GM18526 (cell line): Measurements from ENCODE around the gene TNFAIP3.

Experiments used
- POLR2A ChIP-seq: IDR thresholded peaks from 3 replicates; pipeline ENCODE4 v1.6.1; 2011; ENCODE audit not compliant: insufficient read length; ENCODE audit errors: extremely low read depth

Gene TNFAIP3

DNA sequence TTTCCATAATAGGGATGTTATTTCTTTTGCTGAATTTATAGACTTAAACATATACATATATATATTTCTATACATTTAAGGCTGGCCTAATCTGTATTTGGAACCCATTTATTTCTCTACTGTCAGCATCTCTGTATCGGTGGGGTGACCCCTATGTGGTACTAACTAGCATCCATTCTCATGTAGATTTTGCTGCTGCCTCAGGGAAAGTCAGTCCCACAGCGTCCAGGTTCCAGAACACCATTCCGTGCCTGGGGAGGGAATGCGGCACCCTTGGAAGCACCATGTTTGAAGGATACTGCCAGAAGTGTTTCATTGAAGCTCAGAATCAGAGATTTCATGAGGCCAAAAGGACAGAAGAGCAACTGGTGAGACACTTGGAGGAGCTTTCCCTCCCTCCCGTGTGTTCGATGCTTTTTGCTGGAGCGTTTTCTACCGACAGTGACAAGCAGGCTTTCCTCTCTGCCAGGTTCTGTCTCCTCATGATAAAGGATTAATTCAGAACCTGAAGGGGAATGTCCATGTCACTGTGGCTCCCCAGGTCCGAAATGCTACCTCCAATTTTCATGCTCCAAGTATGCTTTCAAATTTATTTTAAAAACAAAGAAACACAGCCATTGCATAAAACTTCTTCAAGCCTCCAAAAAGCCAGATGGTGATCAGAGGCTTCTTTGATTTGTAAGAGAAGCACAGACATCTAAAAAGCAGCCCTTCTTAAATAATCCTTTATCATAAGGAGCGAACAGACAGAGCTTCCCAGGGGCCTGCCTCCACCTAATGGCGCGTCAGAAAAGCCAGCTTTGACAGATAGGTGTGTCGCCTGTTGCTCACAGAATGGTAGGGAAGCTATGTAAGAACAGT lies 13.1 kb downstream of the TNFAIP3 start:
- no peak for TF ChIP-seq POLR2A

- TF ChIP-seq POLR2A = no peak
Observed at GRCh38 chr6:137880746-137881521, 13.9 kb downstream of the TNFAIP3 start.

GRCh38 chr6:137881522-137881886 lies 14.4 kb downstream of the TNFAIP3 start:
- TF ChIP-seq POLR2A = no peak

DNA sequence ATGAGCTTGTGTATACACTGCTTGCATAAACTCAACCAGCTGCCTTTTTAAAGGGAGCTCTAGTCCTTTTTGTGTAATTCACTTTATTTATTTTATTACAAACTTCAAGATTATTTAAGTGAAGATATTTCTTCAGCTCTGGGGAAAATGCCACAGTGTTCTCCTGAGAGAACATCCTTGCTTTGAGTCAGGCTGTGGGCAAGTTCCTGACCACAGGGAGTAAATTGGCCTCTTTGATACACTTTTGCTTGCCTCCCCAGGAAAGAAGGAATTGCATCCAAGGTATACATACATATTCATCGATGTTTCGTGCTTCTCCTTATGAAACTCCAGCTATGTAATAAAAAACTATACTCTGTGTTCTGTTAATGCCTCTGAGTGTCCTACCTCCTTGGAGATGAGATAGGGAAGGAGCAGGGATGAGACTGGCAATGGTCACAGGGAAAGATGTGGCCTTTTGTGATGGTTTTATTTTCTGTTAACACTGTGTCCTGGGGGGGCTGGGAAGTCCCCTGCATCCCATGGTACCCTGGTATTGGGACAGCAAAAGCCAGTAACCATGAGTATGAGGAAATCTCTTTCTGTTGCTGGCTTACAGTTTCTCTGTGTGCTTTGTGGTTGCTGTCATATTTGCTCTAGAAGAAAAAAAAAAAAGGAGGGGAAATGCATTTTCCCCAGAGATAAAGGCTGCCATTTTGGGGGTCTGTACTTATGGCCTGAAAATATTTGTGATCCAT lies 15.3 kb downstream of the TNFAIP3 start:
- TF ChIP-seq POLR2A = peak; percentile 12

DNA sequence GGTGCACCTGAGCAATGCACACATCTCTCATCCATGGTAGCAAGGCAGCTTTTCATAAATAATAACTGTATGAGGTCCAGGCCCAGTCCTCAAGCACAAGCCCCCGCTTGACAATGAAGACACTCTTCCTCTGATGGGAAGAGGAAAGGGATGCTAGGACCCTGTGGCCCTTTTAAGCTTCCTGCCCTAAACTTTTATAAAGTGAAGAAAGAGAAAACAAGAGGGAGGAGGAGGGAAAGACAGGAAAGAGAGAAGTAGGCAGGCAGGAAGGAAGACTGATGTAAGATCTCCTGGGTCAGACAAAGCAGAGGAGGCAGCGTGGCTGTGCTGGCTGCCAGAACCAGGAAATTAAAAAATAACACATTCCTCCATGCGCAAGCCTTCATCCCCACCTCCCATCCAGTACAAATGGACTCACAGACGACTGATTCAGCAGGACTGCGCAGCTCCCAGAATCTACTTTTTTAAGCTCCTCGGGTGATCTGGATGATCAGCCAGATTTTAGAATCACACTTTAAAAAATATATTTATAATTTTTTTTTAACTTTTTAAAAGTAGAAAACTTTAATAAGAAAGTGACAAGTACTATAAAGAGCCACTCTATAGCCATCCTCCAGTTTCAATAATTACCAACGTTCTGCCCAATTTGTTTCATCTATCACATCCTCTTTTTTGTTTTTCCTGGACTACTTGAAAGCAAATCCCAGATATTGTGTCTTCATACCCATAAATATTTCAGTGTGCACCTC lies 16.5 kb downstream of the TNFAIP3 start:
- peak; percentile 23 for TF ChIP-seq POLR2A

GRCh38 chr6:137884149-137884909 lies 17.3 kb downstream of the TNFAIP3 start:
- TF ChIP-seq POLR2A = no peak

DNA sequence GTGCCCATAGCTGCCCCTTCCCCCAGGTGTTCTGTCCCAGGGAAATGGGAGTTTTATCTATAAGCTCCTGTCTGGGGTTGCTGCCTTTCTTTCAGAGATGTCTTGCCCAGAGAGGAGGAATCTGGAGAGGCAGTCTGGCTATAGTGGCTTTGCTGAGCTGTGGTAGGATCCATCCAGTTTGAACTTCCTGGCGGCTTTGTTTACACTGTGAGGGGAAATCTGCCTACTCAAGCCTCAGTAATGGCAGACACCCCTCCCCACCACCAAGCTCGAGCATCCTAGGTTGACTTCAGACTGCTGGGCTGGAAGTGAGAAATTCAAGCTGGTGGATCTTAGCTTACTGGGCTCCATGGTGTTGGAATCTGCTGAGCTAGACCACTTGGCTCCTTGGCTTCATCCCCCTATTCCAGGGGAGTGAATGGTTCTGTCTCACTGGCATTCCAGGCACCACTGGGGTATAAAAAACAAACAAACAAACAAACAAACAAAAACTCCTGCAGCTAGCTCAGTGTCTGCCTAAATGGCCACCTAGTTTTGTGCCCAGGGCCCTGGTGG lies 24.0 kb downstream of the TNFAIP3 start:
- no peak for TF ChIP-seq POLR2A

DNA sequence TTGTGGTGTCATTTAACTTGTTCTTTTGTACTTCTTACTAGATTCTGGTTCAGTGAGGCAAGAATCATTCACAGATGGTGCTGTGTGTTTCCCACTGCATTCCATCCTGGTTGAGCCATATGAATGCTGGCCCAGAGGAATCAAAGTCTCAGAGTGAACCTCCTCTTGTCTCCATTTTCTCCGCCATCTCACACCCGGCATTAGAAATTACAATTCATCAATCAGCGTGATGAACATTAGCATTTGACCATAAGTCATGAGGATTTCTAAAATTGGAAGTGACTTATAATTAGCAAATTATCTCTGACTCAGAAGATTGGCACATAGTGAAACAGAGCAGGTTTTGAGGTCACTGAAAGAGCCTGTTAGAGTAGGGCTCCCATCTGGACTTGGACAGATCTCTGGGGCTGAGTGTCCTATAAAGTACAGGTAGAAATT lies 25.2 kb downstream of the TNFAIP3 start:
- TF ChIP-seq POLR2A = no peak

- TF ChIP-seq POLR2A = no peak
Observed at GRCh38 chr6:137893181-137893580, 26.1 kb downstream of the TNFAIP3 start.

GRCh38 chr6:137893726-137894125 lies 26.7 kb downstream of the TNFAIP3 start:
- TF ChIP-seq POLR2A = no peak

GRCh38 chr6:137894779-137895385 lies 27.8 kb downstream of the TNFAIP3 start:
- TF ChIP-seq POLR2A = no peak

DNA sequence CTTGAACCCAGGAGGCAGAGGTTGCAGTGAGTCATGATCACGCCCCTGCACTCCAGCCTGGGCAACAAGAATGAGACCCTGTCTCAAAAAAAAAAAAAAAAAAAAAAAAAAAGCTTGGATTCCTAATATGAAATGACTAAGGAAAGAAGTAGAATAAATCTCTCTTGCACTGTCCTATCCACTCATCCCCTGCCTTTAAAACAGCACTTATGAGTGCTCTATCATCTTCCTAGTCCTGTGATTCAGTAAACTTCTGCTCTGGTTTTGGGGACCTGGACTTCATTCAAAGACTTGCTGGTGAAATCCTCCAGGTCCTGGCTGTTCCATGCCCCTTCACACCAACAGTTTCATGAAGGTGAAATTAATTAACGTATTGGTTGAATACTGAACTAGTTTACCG lies 29.6 kb downstream of the TNFAIP3 start:
- no peak for TF ChIP-seq POLR2A

GRCh38 chr6:137900815-137901214 lies 33.8 kb downstream of the TNFAIP3 start:
- no peak for TF ChIP-seq POLR2A

DNA sequence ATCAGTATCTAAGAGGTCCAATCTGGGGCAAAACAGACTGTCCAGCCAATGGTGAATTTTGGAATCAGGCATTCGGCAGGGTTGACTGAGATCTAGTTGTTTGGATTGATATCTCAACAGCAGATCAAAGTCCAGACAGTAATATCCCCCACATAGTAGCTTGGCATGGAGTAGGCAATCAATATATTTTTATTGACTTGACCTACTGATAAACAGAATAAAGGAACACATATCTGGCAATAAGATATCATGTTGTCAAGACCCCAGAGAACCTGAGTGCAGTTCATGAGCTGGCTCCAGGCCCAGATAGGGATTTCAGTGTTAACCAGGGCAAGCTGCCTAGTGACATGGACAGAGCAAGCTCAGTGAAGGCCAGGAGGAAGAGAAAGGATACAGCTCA lies 34.4 kb downstream of the TNFAIP3 start:
- no peak for TF ChIP-seq POLR2A

DNA sequence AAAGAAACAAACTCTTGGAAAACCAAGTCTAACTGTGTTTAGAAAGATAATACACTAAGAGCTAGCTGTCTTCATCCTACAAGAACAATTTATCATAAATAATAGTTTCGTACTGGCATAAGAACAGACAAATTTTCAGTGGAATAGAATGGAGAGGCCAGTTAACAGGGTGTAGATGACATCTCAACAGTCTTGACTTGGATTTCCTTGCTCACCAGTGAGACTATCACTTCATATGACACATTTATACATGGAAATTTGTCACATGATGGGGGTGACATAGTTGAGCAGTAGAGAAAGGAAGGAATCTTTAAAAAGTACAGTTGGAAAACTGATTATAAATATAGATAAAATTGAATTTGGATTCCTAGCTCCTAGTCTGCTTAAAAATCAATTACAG lies 35.6 kb downstream of the TNFAIP3 start:
- no peak for TF ChIP-seq POLR2A
